GM12878 (cell line): Measurements from ENCODE around the gene KCNN1. TPM values are rescaled to one million over a fixed set of nuclear protein-coding genes. Genes with fewer than 3 reads are reported as not detected.

Experiments used
- BCLAF1 ChIP-seq: fragments of 450-650 bp; IDR thresholded peaks from 2 replicates; pipeline ENCODE4 v1.6.1; 2017; ENCODE audit warnings: antibody characterized with exemption, mild to moderate bottlenecking, moderate library complexity
- BMI1 ChIP-seq: fragments of 450-650 bp; IDR thresholded peaks from 2 replicates; pipeline ENCODE4 v1.6.1; 2016; ENCODE audit warnings: mild to moderate bottlenecking, moderate library complexity, borderline replicate concordance
- CBX3 ChIP-seq: fragments of 200-600 bp; sonication (generic); IDR thresholded peaks from 2 replicates; pipeline ENCODE4 v1.6.1; 2016; ENCODE audit warnings: low read depth, borderline replicate concordance
- CEBPB ChIP-seq, 2 experiments: fragments of 150-350 bp in 1 of 2; IDR thresholded peaks; 2 replicates each; pipeline ENCODE4 v1.6.1; 2012 to 2014; ENCODE audit warnings: low read depth in 2 of 2, low read length in 2 of 2, borderline replicate concordance in 1 of 2, inconsistent platforms in 1 of 2
- CHD1 ChIP-seq: IDR thresholded peaks from 2 replicates; pipeline ENCODE4 v1.6.1; 2012; ENCODE audit warnings: low read depth, low read length, improper control_type of control experiment
- CREM ChIP-seq: IDR thresholded peaks from 2 replicates; pipeline ENCODE4 v1.6.1; 2014; ENCODE audit warnings: antibody characterized with exemption, low read depth
- ELK1 ChIP-seq: IDR thresholded peaks from 2 replicates; pipeline ENCODE4 v1.6.1; 2012; ENCODE audit warnings: low read depth, low read length, improper control_type of control experiment
- FOXM1 ChIP-seq: IDR thresholded peaks from 2 replicates; pipeline ENCODE4 v1.6.1; 2012; ENCODE audit warnings: low read depth, mild to moderate bottlenecking, inconsistent platforms, low read length, moderate library complexity
- IKZF2 ChIP-seq, 2 experiments: fragments of 450-650 bp; IDR thresholded peaks; 2 replicates each; pipeline ENCODE4 v1.6.1; 2017; ENCODE audit warnings: mild to moderate bottlenecking in 2 of 2, moderate library complexity in 2 of 2
- JUND ChIP-seq: IDR thresholded peaks from 2 replicates; pipeline ENCODE4 v1.6.1; 2012; ENCODE audit warnings: low read depth, mild to moderate bottlenecking, low read length, improper control_type of control experiment, moderate library complexity
- MAX ChIP-seq: IDR thresholded peaks from 2 replicates; pipeline ENCODE4 v1.6.1; 2012; ENCODE audit warnings: low read depth, low read length, improper control_type of control experiment
- MEF2A ChIP-seq: IDR thresholded peaks from 2 replicates; pipeline ENCODE4 v1.6.1; 2011; ENCODE audit warnings: low read depth, mild to moderate bottlenecking, low read length, moderate library complexity; ENCODE audit not compliant: insufficient read depth
- MTA3 ChIP-seq: IDR thresholded peaks from 2 replicates; pipeline ENCODE4 v1.6.1; 2012; ENCODE audit warnings: low read length, inconsistent platforms, borderline replicate concordance
- PAX5 ChIP-seq: IDR thresholded peaks from 2 replicates; pipeline ENCODE4 v1.6.1; 2011; ENCODE audit warnings: low read depth, low read length, borderline replicate concordance
- RELA ChIP-seq: fragments of 450-650 bp; IDR thresholded peaks from 2 replicates; pipeline ENCODE4 v1.8.0; 2014; ENCODE audit warnings: borderline replicate concordance; ENCODE audit not compliant: partially characterized antibody
- REST ChIP-seq: IDR thresholded peaks from 2 replicates; pipeline ENCODE4 v1.6.1; 2012; ENCODE audit warnings: mild to moderate bottlenecking, low read depth, low read length
- SMAD1 ChIP-seq: fragments of 450-650 bp; IDR thresholded peaks from 2 replicates; pipeline ENCODE4 v1.6.1; 2018; ENCODE audit warnings: mild to moderate bottlenecking, low read depth; ENCODE audit not compliant: partially characterized antibody
- SMARCA5 ChIP-seq: fragments of 450-650 bp; IDR thresholded peaks from 2 replicates; pipeline ENCODE4 v1.6.1; 2017; ENCODE audit warnings: mild to moderate bottlenecking
- ZBTB33 ChIP-seq: fragments of 450-650 bp; IDR thresholded peaks from 2 replicates; pipeline ENCODE4 v1.6.1; 2017; ENCODE audit warnings: mild to moderate bottlenecking
- ZNF24 ChIP-seq: fragments of 450-650 bp; IDR thresholded peaks from 2 replicates; pipeline ENCODE4 v1.6.1; 2017; ENCODE audit warnings: antibody characterized with exemption, mild to moderate bottlenecking
- polyA plus RNA-seq, 11 experiments: library from polyadenylated mRNA; depleted of rRNA in 4 of 11; unstranded in 6 of 11; stranded (reverse) in 5 of 11; fragments of >200 nt; fragmentation: Nextera tagmentation in 4 of 11; fragmentation: Illumina TruSeq in 1 of 11; extraction: Ambion mirVana in 4 of 11; extraction: Trizol in 1 of 11; gene quantifications; 1 replicate in 1 of 11; 2 replicates in 10 of 11; pipeline versions ENCODE4 v1.2.1 to v1.2.3, GENCODE V29; 2011 to 2016; ENCODE audit warnings: inconsistent platforms in 2 of 11, missing spikeins in 2 of 11, low read depth in 1 of 11
- total RNA-seq, 4 experiments: library from RNA; depleted of rRNA in 3 of 4; stranded (reverse); fragments of >200 nt in 3 of 4; fragmentation: Illumina TruSeq in 1 of 4; extraction: Trizol in 1 of 4; gene quantifications; 2 replicates each; pipeline versions ENCODE4 v1.2.1 to v1.2.3, GENCODE V29; 2013 to 2021

KCNN1 gene
- total and polyA plus RNA-seq, 10 of the 15 experiments (the other 5 are each of a cell fraction or from before 2014, with no cell fraction given), result 0.02 to 0.95 (median 0.16) TPM; not detected in 1

- TF ChIP-seq REST (no peak), CEBPB (IDR thresholded peaks at IDR 0.05; ENCODE audit: borderline replicate concordance in 1 of 2, low read depth in 2 of 2, low read length in 2 of 2) (no peak), BMI1 (no peak), SMARCA5 (peak; percentile 89), MAX (peak; percentile 92), CHD1 (no peak), ZNF24 (no peak), CBX3 (no peak), RELA (peak; percentile 82), PAX5 (no peak), FOXM1 (peak; percentile 79; the same call in 1 of the 2 replicates), CREM (peak; percentile 100), MEF2A (peak; percentile 50; the same call in 1 of the 2 replicates), JUND (peak; percentile 67), MTA3 (no peak), IKZF2 (IDR thresholded peaks at IDR 0.05) (peak in 1 of 2 experiments; percentile 41; a peak in 2 of 4 replicates), ZBTB33 (peak; percentile 56; the same call in 1 of the 2 replicates), SMAD1 (no peak), ELK1 (peak; percentile 8; the same call in 1 of the 2 replicates), BCLAF1 (no peak)
Measured at GRCh38 chr19:17932485-17933338, 34.2 kb upstream of the KCNN1 start, which contains the start of gene CCDC124 (continued).
